GM12891 (cell line): ENCODE measurements around the gene YDJC.
"Not testable (repeated sequence)": the region's sequence is repeated elsewhere in the genome, so short reads cannot be mapped to it uniquely, and the experiment has no call there.

Source experiments
- DNase-seq: peaks from one replicate; pipeline ENCODE4 v3.0.0; 2011; ENCODE audit warnings: low spot score; ENCODE audit not compliant: insufficient read length
- FAIRE-seq: peaks from 2 replicates; lab custom pipeline; 2011; peaks lifted over from hg19 to GRCh38; lab: Jason Lieb, UNC
- PAX5 ChIP-seq: IDR thresholded peaks from 2 replicates; pipeline ENCODE4 v1.6.1; 2011; ENCODE audit warnings: low read length, moderate library complexity, mild to moderate bottlenecking; ENCODE audit not compliant: insufficient read depth, severe bottlenecking
- POLR2A ChIP-seq: IDR thresholded peaks from 2 replicates; pipeline ENCODE4 v1.6.1; 2011; ENCODE audit warnings: low read depth, low read length, control low read depth
- POLR2AphosphoS5 ChIP-seq: IDR thresholded peaks from 2 replicates; pipeline ENCODE4 v1.6.1; 2011; ENCODE audit warnings: low read depth, low read length, control low read depth
- POU2F2 ChIP-seq: IDR thresholded peaks from 2 replicates; pipeline ENCODE4 v1.6.1; 2011; ENCODE audit warnings: low read depth, mild to moderate bottlenecking, control low read depth, low read length, moderate library complexity
- SPI1 ChIP-seq: IDR thresholded peaks from 2 replicates; pipeline ENCODE4 v1.6.1; 2011; ENCODE audit warnings: low read depth, low read length, control low read depth
- TAF1 ChIP-seq: IDR thresholded peaks from 2 replicates; pipeline ENCODE4 v1.6.1; 2011; ENCODE audit warnings: low read depth, low read length, control low read depth

YDJC gene

DNA sequence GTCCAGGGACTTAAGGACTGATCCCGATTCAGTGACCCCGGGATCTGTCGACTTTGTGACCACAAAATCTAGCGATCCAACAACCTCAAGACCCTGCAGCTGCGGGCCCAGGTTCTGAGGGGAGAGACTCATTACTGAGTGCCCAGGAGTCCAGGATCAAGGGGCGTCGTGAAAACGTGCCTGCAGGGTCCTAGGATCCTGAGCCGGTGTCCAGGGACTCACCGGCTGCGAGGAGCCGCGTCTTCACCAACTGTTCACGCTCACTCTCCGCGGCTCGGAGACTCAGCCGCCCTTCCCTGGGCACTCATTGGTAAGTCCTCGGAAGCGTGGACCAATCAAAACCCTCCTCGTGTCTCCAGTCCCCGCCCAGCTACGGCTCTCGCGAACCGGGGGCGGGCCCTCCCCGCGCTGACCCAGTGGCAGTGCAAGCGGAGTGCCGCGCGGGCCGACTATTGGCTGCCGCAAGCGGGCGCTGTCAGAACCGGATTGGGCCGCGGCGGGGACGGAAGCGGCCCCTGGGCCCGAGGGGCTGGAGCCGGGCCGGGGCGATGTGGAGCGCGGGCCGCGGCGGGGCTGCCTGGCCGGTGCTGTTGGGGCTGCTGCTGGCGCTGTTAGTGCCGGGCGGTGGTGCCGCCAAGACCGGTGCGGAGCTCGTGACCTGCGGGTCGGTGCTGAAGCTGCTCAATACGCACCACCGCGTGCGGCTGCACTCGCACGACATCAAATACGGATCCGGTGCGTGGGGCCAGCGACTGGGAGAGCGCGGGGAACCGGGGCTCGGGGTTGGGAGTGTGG, 12.2 kb upstream of the YDJC start, which contains the start of gene SDF2L1:
Gene SDF2L1 (plus strand): TSS at position 514 of the 795 bp plus-strand sequence. CDS start 35 bp downstream, at position 549.
- DNase-seq: peak; percentile 99
- peak; percentile 100 for FAIRE-seq
- peak; percentile 25; the same call in 1 of the 2 replicates for TF ChIP-seq POLR2AphosphoS5
- TF ChIP-seq POU2F2: no peak
- TF ChIP-seq POLR2A: peak; percentile 71
- TF ChIP-seq PAX5: no peak
- TF ChIP-seq TAF1: no peak

DNA sequence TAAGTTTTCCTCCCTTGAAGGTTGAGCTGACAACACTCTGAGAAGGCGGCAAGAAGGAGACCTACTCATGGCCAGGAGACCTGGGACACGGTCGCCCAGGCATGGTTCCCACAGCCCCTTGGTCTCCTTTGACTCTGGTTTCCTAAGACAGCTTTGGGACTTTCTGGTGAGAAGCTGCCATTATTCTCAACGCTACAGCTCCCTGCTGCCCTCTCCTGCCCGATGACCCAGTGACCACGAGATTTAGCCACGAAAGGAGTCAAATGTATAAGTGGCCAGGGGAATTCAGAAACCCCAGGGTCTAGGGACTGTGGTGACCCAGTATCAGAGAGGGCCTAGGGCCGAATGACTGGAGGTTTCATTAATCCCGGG, 11.6 kb upstream of the YDJC start:
- DNase-seq: no peak
- no peak for TF ChIP-seq POLR2AphosphoS5
- no peak for TF ChIP-seq POU2F2
- no peak for TF ChIP-seq SPI1
- no peak for TF ChIP-seq PAX5
- no peak for TF ChIP-seq TAF1
- no peak for TF ChIP-seq POLR2A
- peak; percentile 35 for FAIRE-seq

DNA sequence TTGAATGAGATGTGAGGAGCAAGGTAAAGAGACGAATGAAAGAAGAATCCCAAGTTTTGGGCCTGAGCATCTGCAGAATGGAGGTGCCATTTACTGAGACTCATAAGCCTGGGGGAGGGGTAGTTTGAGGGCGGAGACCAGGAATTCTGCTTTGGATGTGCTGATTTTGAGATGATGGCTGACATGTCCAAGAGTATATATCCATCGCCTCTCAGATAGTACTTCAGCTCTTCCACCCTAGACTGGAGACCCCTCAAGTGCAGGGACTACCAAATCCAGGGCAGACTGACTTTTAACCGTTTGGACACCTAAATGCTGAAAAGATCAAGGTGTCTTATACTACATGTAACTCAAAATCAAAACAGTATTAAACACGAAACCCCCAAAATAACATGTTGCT, 11.0 kb upstream of the YDJC start:
- no peak for TF ChIP-seq PAX5
- DNase-seq (no peak), FAIRE-seq (no peak)

DNA sequence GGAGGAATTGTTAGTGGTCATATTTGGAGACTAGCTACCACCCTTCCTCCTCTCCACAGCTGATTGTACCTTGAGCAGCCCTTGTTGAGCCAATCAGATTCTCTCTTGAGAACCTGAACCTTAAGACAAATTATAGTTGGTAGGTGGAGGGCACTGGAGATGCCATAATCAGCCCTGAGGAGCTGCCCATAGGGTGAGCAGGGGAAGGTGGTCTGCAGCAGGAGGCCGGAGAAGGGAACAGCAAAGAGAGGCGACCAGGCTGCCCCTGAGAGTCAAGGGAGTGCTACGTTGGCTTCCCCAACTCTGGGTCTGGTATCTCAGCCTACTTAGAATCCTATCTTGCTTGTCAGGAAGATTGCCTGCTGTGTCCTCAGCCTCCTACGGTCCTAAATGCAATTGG, 9.5 kb upstream of the YDJC start:
- no peak for FAIRE-seq
- DNase-seq: no peak
- TF ChIP-seq TAF1: no peak
- no peak for TF ChIP-seq POU2F2
- TF ChIP-seq POLR2A: no peak
- TF ChIP-seq PAX5: no peak
- no peak for TF ChIP-seq POLR2AphosphoS5
- no peak for TF ChIP-seq SPI1

DNA sequence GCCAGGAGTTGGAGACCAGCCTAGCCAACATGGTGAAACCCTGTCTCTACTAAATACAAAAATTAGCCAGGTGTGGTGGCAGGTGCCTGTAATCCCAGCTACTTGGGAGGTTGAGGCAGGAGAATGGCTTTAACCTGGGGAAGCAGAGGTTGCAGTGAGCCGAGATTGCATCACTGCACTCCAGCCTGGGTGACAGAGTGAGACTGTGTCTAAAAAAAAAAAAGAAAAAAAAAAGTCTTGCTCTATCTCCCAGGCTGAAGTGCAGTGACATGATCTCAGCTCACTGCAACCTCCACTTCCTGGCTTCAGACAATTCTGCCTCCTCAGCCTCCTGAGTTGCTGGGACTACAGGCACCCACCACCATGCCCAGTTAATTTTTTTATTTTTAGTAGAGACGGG, 7.6 kb upstream of the YDJC start:
- not testable (repeated sequence) for FAIRE-seq, DNase-seq

DNA sequence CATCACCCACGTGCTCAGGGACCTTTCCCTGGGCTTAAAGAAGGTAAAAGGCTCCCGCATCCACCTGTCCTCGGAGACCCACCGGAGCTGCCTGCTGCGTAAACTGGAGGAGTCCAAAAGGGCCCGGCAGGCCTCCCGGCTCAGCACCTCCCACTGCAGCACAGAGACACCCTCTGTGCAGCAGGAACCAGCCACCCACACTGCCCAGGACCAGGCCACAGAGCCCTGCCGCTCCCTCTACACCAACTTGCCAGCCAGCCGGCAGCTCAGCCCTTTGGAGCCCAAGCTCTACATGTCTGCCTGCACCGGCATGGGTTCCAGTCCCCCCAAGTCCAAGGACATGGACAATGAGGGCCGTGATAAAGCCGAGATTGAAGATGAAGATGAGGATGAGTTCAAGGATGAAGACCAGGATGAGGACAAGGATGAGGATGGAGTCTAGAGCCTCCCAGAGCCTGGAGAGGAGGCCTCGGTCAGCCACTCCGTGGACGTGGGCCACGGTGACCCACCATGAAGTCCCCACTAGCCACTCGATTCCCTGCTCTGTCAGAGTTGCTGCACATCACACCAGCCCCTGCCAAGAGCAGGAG, 6.9 kb upstream of the YDJC start:
- no peak for DNase-seq
- no peak for TF ChIP-seq PAX5
- TF ChIP-seq SPI1: no peak
- TF ChIP-seq TAF1: no peak
- TF ChIP-seq POU2F2: no peak
- no peak for TF ChIP-seq POLR2A
- no peak for TF ChIP-seq POLR2AphosphoS5
- no peak for FAIRE-seq

DNA sequence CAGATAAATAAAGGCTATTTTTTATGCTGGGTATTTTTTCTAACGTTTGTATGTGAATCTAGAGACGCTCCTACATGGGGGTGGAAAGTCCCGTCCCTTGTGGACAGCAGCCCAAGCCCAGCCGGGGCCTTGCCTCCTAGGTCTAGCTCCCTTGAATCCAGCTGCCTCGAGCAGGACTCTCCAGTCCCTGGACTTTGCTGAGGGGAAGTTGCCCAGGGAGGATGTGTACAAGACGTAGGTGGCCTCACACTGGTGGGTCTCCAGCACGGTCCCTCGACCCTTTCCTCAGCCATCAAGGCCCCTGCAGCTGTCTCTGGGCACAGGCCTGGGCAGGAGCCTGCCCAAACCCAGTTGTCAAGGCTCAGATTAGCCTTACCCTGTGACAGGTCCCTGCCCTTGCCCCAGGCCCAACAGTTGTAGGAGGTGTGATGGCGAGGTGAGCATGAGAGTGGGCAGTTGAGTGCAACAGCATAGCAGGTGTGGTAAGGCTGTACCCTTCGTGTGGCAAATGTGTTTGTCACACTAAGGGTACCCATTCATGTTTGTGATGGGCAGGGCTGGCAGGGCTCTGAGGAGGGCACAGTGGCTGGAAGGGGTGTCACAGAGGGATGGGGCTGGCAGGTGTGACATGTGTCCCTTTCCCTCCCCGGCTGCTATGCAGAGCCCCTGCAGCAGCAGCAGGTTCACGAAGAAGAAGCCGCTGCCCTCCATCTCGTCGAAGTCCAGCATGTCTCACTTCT, 6.1 kb upstream of the YDJC start:
- no peak for DNase-seq
- TF ChIP-seq POU2F2 (no peak), POLR2AphosphoS5 (no peak), POLR2A (no peak), SPI1 (no peak), TAF1 (no peak), PAX5 (no peak)
- no peak for FAIRE-seq

DNA sequence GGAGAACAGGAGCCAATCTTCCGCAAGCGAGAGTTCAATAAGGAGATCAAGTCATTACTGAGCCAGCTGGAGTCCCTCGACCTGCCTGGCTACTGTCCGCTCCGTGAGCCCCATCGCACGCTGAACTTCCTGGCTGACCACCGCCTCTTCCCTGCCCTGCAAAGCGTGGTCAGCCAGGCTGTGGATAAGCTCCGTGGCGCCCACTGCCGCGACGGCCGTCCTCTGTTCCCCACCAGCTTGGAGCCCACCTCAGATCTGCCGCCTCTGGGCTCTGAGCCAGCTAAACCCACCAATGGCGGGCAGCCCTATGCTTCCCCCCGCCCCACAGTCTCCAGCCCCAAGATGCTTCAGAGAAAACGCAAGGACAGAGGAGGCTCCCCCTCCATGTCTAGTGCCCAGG, 5.0 kb upstream of the YDJC start:
- no peak for FAIRE-seq
- TF ChIP-seq POLR2A (no peak), PAX5 (no peak), SPI1 (no peak), TAF1 (no peak), POLR2AphosphoS5 (no peak), POU2F2 (no peak)
- no peak for DNase-seq

DNA sequence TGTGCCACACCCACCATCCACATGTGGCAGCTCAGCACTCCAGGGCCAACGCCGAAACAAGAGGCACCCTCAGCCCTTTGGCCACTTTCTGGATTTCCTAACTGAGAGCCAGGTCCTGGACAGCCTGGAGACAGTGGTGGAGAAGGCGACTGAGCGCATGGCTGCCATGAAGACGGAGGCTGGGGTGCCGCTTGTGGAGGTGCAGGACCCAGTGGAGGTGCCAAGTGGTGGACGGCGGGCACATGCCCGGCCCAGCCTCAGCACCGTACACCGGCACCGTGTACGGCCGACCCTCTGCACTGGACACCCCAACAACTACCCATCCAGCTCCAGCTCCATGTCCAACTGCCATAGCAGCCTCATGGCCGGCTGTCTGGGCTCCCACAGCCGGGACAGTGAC, 4.3 kb upstream of the YDJC start:
- TF ChIP-seq TAF1 (no peak), POLR2AphosphoS5 (no peak), POU2F2 (no peak), PAX5 (no peak), SPI1 (no peak), POLR2A (no peak)
- no peak for FAIRE-seq
- DNase-seq: no peak

DNA sequence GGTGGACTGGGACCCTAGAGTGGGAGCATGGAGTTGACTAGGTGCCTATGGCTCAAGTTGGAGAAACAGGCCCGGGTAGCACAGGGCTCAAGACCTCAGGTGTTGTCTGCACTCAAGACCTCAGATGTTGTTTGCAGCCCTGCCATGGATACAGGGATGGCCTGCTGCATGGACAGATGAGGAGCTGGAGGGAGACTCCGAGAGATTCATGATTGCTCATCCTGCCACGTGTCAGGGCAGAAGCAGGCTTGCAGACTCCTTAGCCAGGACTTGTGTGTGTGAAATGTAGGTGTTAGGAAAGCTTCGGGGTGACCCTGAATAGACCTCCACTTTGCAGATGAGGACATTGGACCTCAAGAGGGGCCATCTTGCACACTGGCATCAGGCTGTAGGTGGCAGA, 3.7 kb upstream of the YDJC start:
- DNase-seq (no peak), FAIRE-seq (no peak)
- TF ChIP-seq PAX5 (no peak), SPI1 (no peak), TAF1 (no peak), POLR2A (no peak), POU2F2 (no peak), POLR2AphosphoS5 (no peak)
